GM21825 (cell line): ENCODE data around the gene ETV5.

Experiments
- ATAC-seq: cut with Tn5 transposase; IDR thresholded peaks from one replicate; pipeline ENCODE4 v1.9.1; 2021; ENCODE audit warnings: mild to moderate bottlenecking, moderate library complexity; ENCODE audit not compliant: unreplicated experiment

Gene ETV5

GRCh38 chr3:186124592-186124991 is 15.7 kb upstream of the ETV5 start:
- ATAC-seq, result no peak

GRCh38 chr3:186123012-186123411 is 14.1 kb upstream of the ETV5 start:
- ATAC-seq, result no peak

GRCh38 chr3:186121968-186122367 is 13.1 kb upstream of the ETV5 start:
- no peak for ATAC-seq

GRCh38 chr3:186121278-186121677 is 12.4 kb upstream of the ETV5 start:
- no peak for ATAC-seq

GRCh38 chr3:186119499-186119898 is 10.6 kb upstream of the ETV5 start:
- no peak for ATAC-seq

- no peak for ATAC-seq
These were observed 9.8 kb upstream of the ETV5 start for GRCh38 chr3:186118692-186119091.

GRCh38 chr3:186117521-186118134 is 8.7 kb upstream of the ETV5 start:
- ATAC-seq, result no peak

GRCh38 chr3:186115239-186115996 is 6.5 kb upstream of the ETV5 start:
- ATAC-seq, result no peak

- ATAC-seq, result no peak
These were observed 2.4 kb upstream of the ETV5 start for GRCh38 chr3:186110975-186111974.

GRCh38 chr3:186109897-186110803 is 1.3 kb upstream of the ETV5 start:
- no peak for ATAC-seq

- no peak for ATAC-seq
These were observed 566 bp downstream of the ETV5 start for GRCh38 chr3:186108106-186108940.

GRCh38 chr3:186107215-186108105 is 1.4 kb downstream of the ETV5 start:
- ATAC-seq, result peak; percentile 19

GRCh38 chr3:186105543-186105942 is 3.3 kb downstream of the ETV5 start:
- no peak for ATAC-seq

GRCh38 chr3:186102687-186103086 is 6.2 kb downstream of the ETV5 start:
- ATAC-seq, result no peak

GRCh38 chr3:186100398-186100797 is 8.5 kb downstream of the ETV5 start:
- no peak for ATAC-seq

- no peak for ATAC-seq
These were observed 9.7 kb downstream of the ETV5 start for GRCh38 chr3:186099178-186099577.

- no peak for ATAC-seq
These were observed 10.1 kb downstream of the ETV5 start for GRCh38 chr3:186098740-186099139.

GRCh38 chr3:186097663-186098451 is 11.0 kb downstream of the ETV5 start:
- ATAC-seq, result no peak
